Measurements from ENCODE around the gene WIPI1.

Gene WIPI1

GRCh38 chr17:68432086-68432864 lies 25.0 kb downstream of the WIPI1 start:
- Histone ChIP-seq H4K20me1 (no peaks in the 10 kb centered on the region), H3K27me3 (no peaks in the 10 kb centered on the region), H3K9ac (no peak overlapping the region), H3K4me2 (no peak overlapping the region), H3K27ac (no peak overlapping the region), H3K4me1 (peaks cover 25% of the 10 kb centered on the region), H3K9me3 (no peaks in the 10 kb centered on the region), H3K4me3 (no peak overlapping the region), H3K36me3 (no peaks in the 10 kb centered on the region)
- TF ChIP-seq Cebpa-rat (IDR thresholded peaks at IDR 0.05), result no peak

GRCh38 chr17:68431661-68432071 lies 25.6 kb downstream of the WIPI1 start:
- TF ChIP-seq Cebpa-rat (IDR thresholded peaks at IDR 0.05), result no peak
- H3K36me3 ChIP-seq, result no peaks in the 10 kb centered on the region

GRCh38 chr17:68431045-68431608 lies 26.2 kb downstream of the WIPI1 start:
- TF ChIP-seq Cebpa-rat (IDR thresholded peaks at IDR 0.05), result no peak
- no peaks in the 10 kb centered on the region for H3K9me3 ChIP-seq
- no peak overlapping the region for H3K4me3 ChIP-seq
- no peaks in the 10 kb centered on the region for H3K27me3 ChIP-seq
- no peaks in the 10 kb centered on the region for H4K20me1 ChIP-seq
- no peaks in the 10 kb centered on the region for H3K36me3 ChIP-seq
- no peak overlapping the region for H3K4me2 ChIP-seq
- H3K27ac ChIP-seq, result no peak overlapping the region
- peaks cover 14% of the 10 kb centered on the region for H3K4me1 ChIP-seq
- no peak overlapping the region for H3K9ac ChIP-seq

More at GRCh38 chr17:68431661-68432071, 25.6 kb downstream of the WIPI1 start:
- Histone ChIP-seq H3K27ac (no peak overlapping the region), H3K4me1 (peaks cover 19% of the 10 kb centered on the region), H3K9me3 (no peaks in the 10 kb centered on the region), H3K4me3 (no peak overlapping the region), H3K27me3 (no peaks in the 10 kb centered on the region), H3K9ac (no peak overlapping the region), H4K20me1 (no peaks in the 10 kb centered on the region), H3K4me2 (no peak overlapping the region)

- Histone ChIP-seq H3K4me3 (no peak overlapping the region), H3K9me3 (no peaks in the 10 kb centered on the region), H3K36me3 (no peaks in the 10 kb centered on the region), H4K20me1 (no peaks in the 10 kb centered on the region), H3K9ac (no peak overlapping the region), H3K27ac (no peak overlapping the region), H3K4me2 (no peak overlapping the region), H3K4me1 (peaks cover 8% of the 10 kb centered on the region), H3K27me3 (no peaks in the 10 kb centered on the region)
- no peak for TF ChIP-seq Cebpa-rat (IDR thresholded peaks at IDR 0.05)
Observed at GRCh38 chr17:68429881-68430280, 27.4 kb downstream of the WIPI1 start.

GRCh38 chr17:68428498-68429172 lies 28.7 kb downstream of the WIPI1 start:
- H3K9me3 ChIP-seq, result no peaks in the 10 kb centered on the region
- no peak overlapping the region for H3K4me3 ChIP-seq
- H4K20me1 ChIP-seq, result no peaks in the 10 kb centered on the region
- H3K9ac ChIP-seq, result no peak overlapping the region
- H3K27ac ChIP-seq, result no peak overlapping the region
- no peaks in the 10 kb centered on the region for H3K36me3 ChIP-seq
- no peak for TF ChIP-seq Cebpa-rat (IDR thresholded peaks at IDR 0.05)
- peaks cover 8% of the 10 kb centered on the region for H3K4me1 ChIP-seq
- H3K4me2 ChIP-seq, result no peak overlapping the region
- H3K27me3 ChIP-seq, result no peaks in the 10 kb centered on the region

- no peaks in the 10 kb centered on the region for H3K27me3 ChIP-seq
- H3K36me3 ChIP-seq, result no peaks in the 10 kb centered on the region
- H3K4me1 ChIP-seq, result peaks cover 8% of the 10 kb centered on the region
- TF ChIP-seq Cebpa-rat (IDR thresholded peaks at IDR 0.05), result no peak
- H3K9ac ChIP-seq, result no peak overlapping the region
- H3K27ac ChIP-seq, result no peak overlapping the region
- no peaks in the 10 kb centered on the region for H4K20me1 ChIP-seq
- no peaks in the 10 kb centered on the region for H3K9me3 ChIP-seq
- no peak overlapping the region for H3K4me3 ChIP-seq
- no peak overlapping the region for H3K4me2 ChIP-seq
Observed at GRCh38 chr17:68427575-68427974, 29.7 kb downstream of the WIPI1 start.

GRCh38 chr17:68425979-68426378 lies 31.3 kb downstream of the WIPI1 start:
- no peak overlapping the region for H3K4me2 ChIP-seq
- H3K27ac ChIP-seq, result no peak overlapping the region
- no peaks in the 10 kb centered on the region for H3K36me3 ChIP-seq
- no peaks in the 10 kb centered on the region for H3K9me3 ChIP-seq
- no peak for TF ChIP-seq Cebpa-rat (IDR thresholded peaks at IDR 0.05)
- H3K4me1 ChIP-seq, result no peaks in the 10 kb centered on the region
- H4K20me1 ChIP-seq, result no peaks in the 10 kb centered on the region
- H3K9ac ChIP-seq, result no peak overlapping the region
- H3K27me3 ChIP-seq, result no peaks in the 10 kb centered on the region
- no peak overlapping the region for H3K4me3 ChIP-seq

- Histone ChIP-seq H3K36me3 (no peaks in the 10 kb centered on the region), H3K4me2 (no peak overlapping the region), H4K20me1 (no peaks in the 10 kb centered on the region), H3K27ac (no peak overlapping the region), H3K9me3 (no peaks in the 10 kb centered on the region), H3K9ac (no peak overlapping the region), H3K4me1 (no peaks in the 10 kb centered on the region), H3K4me3 (no peak overlapping the region), H3K27me3 (no peaks in the 10 kb centered on the region)
- TF ChIP-seq Cebpa-rat (IDR thresholded peaks at IDR 0.05), result no peak
Observed at GRCh38 chr17:68424861-68425260, 32.4 kb downstream of the WIPI1 start.

GRCh38 chr17:68424203-68424602 lies 33.1 kb downstream of the WIPI1 start:
- Histone ChIP-seq H3K9ac (no peak overlapping the region), H3K4me1 (no peaks in the 10 kb centered on the region), H3K27me3 (no peaks in the 10 kb centered on the region), H4K20me1 (no peaks in the 10 kb centered on the region), H3K4me2 (no peak overlapping the region), H3K36me3 (no peaks in the 10 kb centered on the region), H3K27ac (no peak overlapping the region), H3K9me3 (no peaks in the 10 kb centered on the region), H3K4me3 (no peak overlapping the region)
- TF ChIP-seq Cebpa-rat (IDR thresholded peaks at IDR 0.05), result no peak

GRCh38 chr17:68423251-68423650 lies 34.0 kb downstream of the WIPI1 start:
- Histone ChIP-seq H3K9me3 (no peaks in the 10 kb centered on the region), H3K27me3 (no peaks in the 10 kb centered on the region), H3K9ac (no peak overlapping the region), H3K36me3 (no peaks in the 10 kb centered on the region), H3K4me1 (no peaks in the 10 kb centered on the region), H3K4me3 (no peak overlapping the region), H4K20me1 (no peaks in the 10 kb centered on the region), H3K27ac (no peak overlapping the region), H3K4me2 (no peak overlapping the region)
- no peak for TF ChIP-seq Cebpa-rat (IDR thresholded peaks at IDR 0.05)

Measured in BLaER1 (cell line).